ENCODE data around the gene MDH2. TPM values are rescaled to one million over a fixed set of nuclear protein-coding genes. Genes with fewer than 3 reads are reported as not detected.
A peak's percentile ranks its signal among the peaks of the same experiment; 100 is the strongest.

Gene MDH2
- total and polyA plus RNA-seq, 2 of the 8 experiments (the other 6 are each of a cell fraction or from before 2014, with no cell fraction given) = 203 to 254 TPM

GRCh38 chr7:76053461-76053860 lies 5.6 kb downstream of the MDH2 start:
- Histone ChIP-seq H2AFZ (ENCODE audit: low read length) (no peak overlapping the region), H4K5ac (ENCODE audit: insufficient read length, low read depth, low read length) (no peak overlapping the region), H3K9me3 (ENCODE audit: insufficient read depth in 2 of 2, low read depth in 1 of 2, low read length in 1 of 2) (no peaks in the 10 kb centered on the region), H3K18ac (ENCODE audit: extremely low read depth, low read length) (no peak overlapping the region), H3K56ac (replicated peaks; ENCODE audit: insufficient read length, low read depth, low read length) (no peak overlapping the region), H4K8ac (ENCODE audit: extremely low read depth, insufficient read depth, low read length) (no peak overlapping the region), H3K79me1 (ENCODE audit: low read depth, low read length) (peaks cover 10% of the 10 kb centered on the region), H3K23me2 (ENCODE audit: low read depth, low read length) (no peaks in the 10 kb centered on the region), H2BK20ac (ENCODE audit: low read length) (no peak overlapping the region), H2BK120ac (replicated peaks; ENCODE audit: low read depth, low read length) (no peak overlapping the region), H4K91ac (replicated peaks; ENCODE audit: insufficient read length, low read length) (no peak overlapping the region), H3K4me2 (ENCODE audit: insufficient read depth in 1 of 2, low read depth in 2 of 2, low read length in 2 of 2) (no peak overlapping the region), H3K36me3 (ENCODE audit: control insufficient read depth in 2 of 4, insufficient read depth in 4 of 4, low read length in 3 of 4) (peaks cover 17 to 48% (median 25%) of the 10 kb centered on the region in 4 experiments), H3K4ac (replicated peaks; ENCODE audit: insufficient read length, low read depth, low read length) (no peak overlapping the region), H2BK15ac (ENCODE audit: low read length) (no peak overlapping the region), H3K27ac (ENCODE audit: low read depth, low read length) (no peak overlapping the region), H3K14ac (ENCODE audit: insufficient read length) (no peak overlapping the region), H3K4me1 (replicated peaks in 1 of 4; ENCODE audit: control insufficient read depth in 3 of 4, insufficient read depth in 4 of 4, low read length in 3 of 4) (peaks cover 0 to 4% (median 3%) of the 10 kb centered on the region in 4 experiments; a peak in 6 of 7 replicates), H3K79me2 (ENCODE audit: control insufficient read depth in 1 of 2, insufficient read depth in 2 of 2, low read length in 2 of 2) (peaks cover 11 to 75% of the 10 kb centered on the region in 2 experiments), H2BK5ac (ENCODE audit: low read depth, low read length) (no peak overlapping the region), H3K23ac (ENCODE audit: insufficient read length) (no peak overlapping the region), H3K27me3 (replicated peaks in 1 of 4; ENCODE audit: control insufficient read depth in 3 of 4, extremely low read depth in 1 of 4, insufficient read depth in 3 of 4, low read length in 3 of 4) (no peaks in the 10 kb centered on the region), H3K4me3 (ENCODE audit: extremely low read depth in 1 of 4, insufficient read depth in 2 of 4, low read depth in 3 of 4, low read length in 4 of 4) (no peak overlapping the region), H2AK5ac (ENCODE audit: low read depth, low read length) (no peak overlapping the region), H2BK12ac (ENCODE audit: low read depth, low read length) (no peak overlapping the region), H3K9ac (replicated peaks in 1 of 4; ENCODE audit: extremely low read depth in 1 of 4, low read depth in 3 of 4, low read length in 3 of 4) (no peak overlapping the region; a peak in 1 of 7 replicates), H4K20me1 (replicated peaks in 1 of 2; ENCODE audit: control insufficient read depth in 1 of 2, insufficient read depth in 2 of 2, low read length in 2 of 2) (peaks cover 13 to 28% of the 10 kb centered on the region in 2 experiments)
- ChIA-PET CTCF (ENCODE audit: partially characterized antibody) (interaction anchor here (0.7 to 3.6 kb wide), 6 partner anchors 16 to 128 kb away, joined by 3 to 15 read pairs (median 5); no protein-coding TSS in a partner anchor), POLR2A (ENCODE audit: partially characterized antibody) (interaction anchor here (1.1 to 15.6 kb wide), 4 partner anchors 10 to 236 kb away, joined by 3 to 127 read pairs (median 4); no protein-coding TSS in a partner anchor)
- DNase-seq (ENCODE audit: low read depth in 1 of 2, low spot score in 2 of 2) (no peak), FAIRE-seq (no peak)
- TF ChIP-seq POLR2A (IDR thresholded peaks at IDR 0.05; ENCODE audit: control extremely low read depth in 1 of 2, low read depth in 2 of 2, low read length in 2 of 2) = 0 out of 3 replicates have a peak, but pooled peaks of 1 of the 2 experiments have one; percentile 38
- no peak for TF ChIP-seq FOSL1 (IDR thresholded peaks at IDR 0.05; ENCODE audit: insufficient read depth, low read depth, low read length)
- 95% methylated on average over 6 of the region's 6 CpGs; no CpG with 5 or more reads in 1 of the 2 experiments for WGBS, 2 experiments (ENCODE audit: extremely low coverage in 1 of 2, insufficient coverage in 1 of 2, insufficient read length in 1 of 2, insufficient replicate concordance in 2 of 2, low coverage in 1 of 2, low lambda C conversion rate in 2 of 2, missing lambda C conversion rate in 1 of 2)
